Measurements from ENCODE around the gene ZRANB1. TPM values are rescaled to one million over a fixed set of nuclear protein-coding genes. Genes with fewer than 3 reads are reported as not detected.

ZRANB1 gene
- total and polyA plus RNA-seq, 10 of the 15 experiments (the other 5 are each of a cell fraction or from before 2014, with no cell fraction given): 1.7 to 11.8 (median 6.2) TPM

GRCh38 chr10:124967255-124967654 is 25.3 kb downstream of the ZRANB1 start (continued):
- no peak for TF ChIP-seq BMI1 (IDR thresholded peaks at IDR 0.05; ENCODE audit: borderline replicate concordance)
- no peak for TF ChIP-seq CUX1 (IDR thresholded peaks at IDR 0.05; ENCODE audit: insufficient replicate concordance, low read depth, low read length)
- no peak for TF ChIP-seq GATAD2B (conservative IDR thresholded peaks at IDR 0.05; ENCODE audit: low read depth)
- TF ChIP-seq ETV6 (conservative IDR thresholded peaks at IDR 0.05 in 1 of 2, IDR thresholded peaks at IDR 0.05 in 1 of 2; ENCODE audit: borderline replicate concordance in 1 of 2, low read depth in 1 of 2): no peak
- TF ChIP-seq, protein P1, sequence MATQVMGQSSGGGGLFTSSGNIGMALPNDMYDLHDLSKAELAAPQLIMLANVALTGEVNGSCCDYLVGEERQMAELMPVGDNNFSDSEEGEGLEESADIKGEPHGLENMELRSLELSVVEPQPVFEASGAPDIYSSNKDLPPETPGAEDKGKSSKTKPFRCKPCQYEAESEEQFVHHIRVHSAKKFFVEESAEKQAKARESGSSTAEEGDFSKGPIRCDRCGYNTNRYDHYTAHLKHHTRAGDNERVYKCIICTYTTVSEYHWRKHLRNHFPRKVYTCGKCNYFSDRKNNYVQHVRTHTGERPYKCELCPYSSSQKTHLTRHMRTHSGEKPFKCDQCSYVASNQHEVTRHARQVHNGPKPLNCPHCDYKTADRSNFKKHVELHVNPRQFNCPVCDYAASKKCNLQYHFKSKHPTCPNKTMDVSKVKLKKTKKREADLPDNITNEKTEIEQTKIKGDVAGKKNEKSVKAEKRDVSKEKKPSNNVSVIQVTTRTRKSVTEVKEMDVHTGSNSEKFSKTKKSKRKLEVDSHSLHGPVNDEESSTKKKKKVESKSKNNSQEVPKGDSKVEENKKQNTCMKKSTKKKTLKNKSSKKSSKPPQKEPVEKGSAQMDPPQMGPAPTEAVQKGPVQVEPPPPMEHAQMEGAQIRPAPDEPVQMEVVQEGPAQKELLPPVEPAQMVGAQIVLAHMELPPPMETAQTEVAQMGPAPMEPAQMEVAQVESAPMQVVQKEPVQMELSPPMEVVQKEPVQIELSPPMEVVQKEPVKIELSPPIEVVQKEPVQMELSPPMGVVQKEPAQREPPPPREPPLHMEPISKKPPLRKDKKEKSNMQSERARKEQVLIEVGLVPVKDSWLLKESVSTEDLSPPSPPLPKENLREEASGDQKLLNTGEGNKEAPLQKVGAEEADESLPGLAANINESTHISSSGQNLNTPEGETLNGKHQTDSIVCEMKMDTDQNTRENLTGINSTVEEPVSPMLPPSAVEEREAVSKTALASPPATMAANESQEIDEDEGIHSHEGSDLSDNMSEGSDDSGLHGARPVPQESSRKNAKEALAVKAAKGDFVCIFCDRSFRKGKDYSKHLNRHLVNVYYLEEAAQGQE (IDR thresholded peaks at IDR 0.05; ENCODE audit: low read depth, low read length): no peak
- TF ChIP-seq NR2C1 (IDR thresholded peaks at IDR 0.05): no peak
- no peak for TF ChIP-seq NR2C2 (IDR thresholded peaks at IDR 0.05; ENCODE audit: borderline replicate concordance, control insufficient read depth, insufficient read length, low read depth)
- no peak for TF ChIP-seq STAT1 (conservative IDR thresholded peaks at IDR 0.05)
- no peak for TF ChIP-seq STAT3 (IDR thresholded peaks at IDR 0.05; ENCODE audit: low read depth, low read length)
- no peak for TF ChIP-seq RELA (IDR thresholded peaks at IDR 0.05; ENCODE audit: borderline replicate concordance, partially characterized antibody)
- TF ChIP-seq CHD4 (IDR thresholded peaks at IDR 0.05): no peak
